AG04450 (cell line): ENCODE measurements around the gene DNAJB2. TPM values are rescaled to one million over a fixed set of nuclear protein-coding genes. Genes with fewer than 3 reads are reported as not detected.

Experiments used
- CTCF ChIA-PET: fragments of 300-600, 350-600 bp; formaldehyde crosslinking; extraction: SDS; loops from one replicate; lab custom pipeline; 2022; ENCODE audit warnings: antibody characterized with exemption, inconsistent platforms; lab: Charles Lee
- POLR2A ChIA-PET: fragments of 350-600 bp; formaldehyde crosslinking; extraction: SDS; loops from one replicate; lab custom pipeline; 2021; ENCODE audit warnings: antibody characterized with exemption, inconsistent platforms; lab: Yijun Ruan, JAX
- DNase-seq: peaks from one replicate; pipeline ENCODE4 v3.0.0-alpha.2; 2011; ENCODE audit warnings: low read depth, low spot score
- H3K27ac ChIP-seq: one replicate; pipeline ENCODE4 v1.5.1; 2012; ENCODE audit warnings: low read depth, low read length, control low read depth
- H3K27me3 ChIP-seq: one replicate; pipeline ENCODE4 v1.6.0; 2012; ENCODE audit warnings: low read length; ENCODE audit not compliant: control insufficient read depth, insufficient read depth
- H3K4me3 ChIP-seq: 2 replicates; pipeline ENCODE4 v1.5.1; 2011; ENCODE audit warnings: mild to moderate bottlenecking, low read depth, low read length, control low read depth
- H3K9me3 ChIP-seq: 2 replicates; pipeline ENCODE4 v1.5.1; 2012; ENCODE audit warnings: low read length; ENCODE audit not compliant: control insufficient read depth, insufficient read depth
- CTCF ChIP-seq: IDR thresholded peaks from 2 replicates; pipeline ENCODE4 v1.5.1; 2011; ENCODE audit warnings: low read depth, low read length, control low read depth, inconsistent platforms
- polyA plus RNA-seq: library from polyadenylated mRNA; depleted of rRNA; stranded (reverse); fragments of >200 nt; gene quantifications from 2 replicates; pipeline ENCODE4 v1.2.3, GENCODE V29; 2011

Gene DNAJB2
- polyA plus RNA-seq, 1 experiment, result 40.6 TPM

- no peak for TF ChIP-seq CTCF
Observed at GRCh38 chr2:219247678-219248642, 31.2 kb upstream of the DNAJB2 start.

GRCh38 chr2:219248845-219249202 is 30.3 kb upstream of the DNAJB2 start:
- H3K4me3 ChIP-seq, result no peak overlapping the region
- no peaks in the 10 kb centered on the region; the same call in 1 of the 2 replicates for H3K9me3 ChIP-seq
- DNase-seq, result no peak
- POLR2A ChIA-PET, result interaction anchor here (0.8 to 1.6 kb wide), 2 partner anchors 30 to 43 kb away, joined by 3 to 9 read pairs; partner anchors contain the start of gene ABCB6
- peak overlapping the region; percentile 90 for H3K27ac ChIP-seq
- no peaks in the 10 kb centered on the region for H3K27me3 ChIP-seq
- no peak for TF ChIP-seq CTCF
- CTCF ChIA-PET, result interaction anchor here (1.5 to 3.5 kb wide), 4 partner anchors 25 to 47 kb away, joined by 5 to 24 read pairs (median 15); partner anchors contain the start of gene DNAJB2

More at GRCh38 chr2:219247678-219248642, 31.2 kb upstream of the DNAJB2 start:
- H3K4me3 ChIP-seq, result no peak overlapping the region
- no peak for DNase-seq
- ChIA-PET CTCF (interaction anchor here (1.3 to 3.5 kb wide), 5 partner anchors 26 to 128 kb away, joined by 5 to 24 read pairs (median 7); partner anchors contain the start of gene DNAJB2), POLR2A (interaction anchor here (0.6 kb wide), 1 partner anchor 40 kb away, joined by 3 read pairs; no protein-coding TSS in a partner anchor)
- no peaks in the 10 kb centered on the region; the same call in 1 of the 2 replicates for H3K9me3 ChIP-seq
- H3K27me3 ChIP-seq, result no peaks in the 10 kb centered on the region
- peak overlapping the region; percentile 90 for H3K27ac ChIP-seq

- Histone ChIP-seq H3K9me3 (no peaks in the 10 kb centered on the region; the same call in 1 of the 2 replicates), H3K27me3 (peaks cover 4% of the 10 kb centered on the region), H3K4me3 (no peak overlapping the region), H3K27ac (peak overlapping the region; percentile 90)
- CTCF ChIA-PET, result interaction anchor here (1.0 to 3.5 kb wide), 6 partner anchors 25 to 78 kb away, joined by 3 to 24 read pairs (median 10); partner anchors contain the start of gene DNAJB2
- TF ChIP-seq CTCF, result no peak
- POLR2A ChIA-PET, result interaction anchor here (0.6 to 1.6 kb wide), 6 partner anchors 30 to 177 kb away, joined by 3 to 9 read pairs (median 4); partner anchors contain the start of genes ABCB6 and DNAJB2
- DNase-seq, result peak; percentile 39
Observed at GRCh38 chr2:219249203-219249980, 29.8 kb upstream of the DNAJB2 start.

GRCh38 chr2:219250049-219250781 is 29.0 kb upstream of the DNAJB2 start:
- DNase-seq, result no peak
- ChIA-PET POLR2A (interaction anchor here (0.6 to 1.6 kb wide), 5 partner anchors 29 to 178 kb away, joined by 3 to 9 read pairs (median 5); partner anchors contain the start of genes ABCB6 and DNAJB2), CTCF (interaction anchor here (1.0 to 3.5 kb wide), 6 partner anchors 28 to 79 kb away, joined by 3 to 24 read pairs (median 16); partner anchors contain the start of gene DNAJB2)
- Histone ChIP-seq H3K27me3 (peaks cover 6% of the 10 kb centered on the region), H3K4me3 (no peak overlapping the region), H3K27ac (peak overlapping the region; percentile 90), H3K9me3 (no peaks in the 10 kb centered on the region; the same call in 1 of the 2 replicates)
- no peak for TF ChIP-seq CTCF
